HG03039 (cell line): ENCODE data around the gene HTR3E.
"Not testable (repeated sequence)": the region's sequence is repeated elsewhere in the genome, so short reads cannot be mapped to it uniquely, and the experiment has no call there.

Experiments
- ATAC-seq: cut with Tn5 transposase; IDR thresholded peaks from one replicate; pipeline ENCODE4 v1.9.1; 2021; ENCODE audit warnings: mild to moderate bottlenecking, moderate library complexity; ENCODE audit not compliant: unreplicated experiment

The HTR3E gene, protein sequence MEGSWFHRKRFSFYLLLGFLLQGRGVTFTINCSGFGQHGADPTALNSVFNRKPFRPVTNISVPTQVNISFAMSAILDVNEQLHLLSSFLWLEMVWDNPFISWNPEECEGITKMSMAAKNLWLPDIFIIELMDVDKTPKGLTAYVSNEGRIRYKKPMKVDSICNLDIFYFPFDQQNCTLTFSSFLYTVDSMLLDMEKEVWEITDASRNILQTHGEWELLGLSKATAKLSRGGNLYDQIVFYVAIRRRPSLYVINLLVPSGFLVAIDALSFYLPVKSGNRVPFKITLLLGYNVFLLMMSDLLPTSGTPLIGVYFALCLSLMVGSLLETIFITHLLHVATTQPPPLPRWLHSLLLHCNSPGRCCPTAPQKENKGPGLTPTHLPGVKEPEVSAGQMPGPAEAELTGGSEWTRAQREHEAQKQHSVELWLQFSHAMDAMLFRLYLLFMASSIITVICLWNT

DNA sequence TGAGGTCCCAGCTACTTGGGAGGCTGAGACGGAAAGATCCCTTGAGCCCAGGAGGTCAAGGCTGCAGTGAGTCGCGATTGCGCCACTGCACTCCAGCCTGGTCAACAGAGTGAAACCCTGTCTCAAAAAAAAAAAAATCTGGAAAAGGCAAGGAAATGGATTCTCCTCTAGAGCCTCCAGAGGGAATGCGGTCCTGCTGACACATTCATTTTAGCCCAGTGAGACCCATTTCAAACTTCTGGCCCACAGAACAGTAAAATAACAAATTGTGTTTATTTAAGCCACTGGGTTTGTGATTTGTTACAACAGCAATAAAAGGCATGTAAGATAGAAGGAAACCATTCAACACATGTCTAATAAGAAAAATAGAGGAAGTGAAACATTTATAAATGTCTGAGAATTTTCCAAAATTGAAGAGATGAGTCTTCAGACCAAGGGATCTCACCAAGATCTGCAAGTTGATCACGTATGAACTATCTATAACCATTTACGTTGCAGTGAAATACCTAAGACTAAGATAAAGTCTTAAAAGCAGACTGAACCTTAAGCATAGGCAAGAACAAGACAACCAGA, at the start of gene HTR3E:
Gene HTR3E, plus strand, starts transcription at position 254 of the 573 bp plus-strand sequence. CDS start 466 bp downstream, outside the sequence.
- no peak for ATAC-seq

DNA sequence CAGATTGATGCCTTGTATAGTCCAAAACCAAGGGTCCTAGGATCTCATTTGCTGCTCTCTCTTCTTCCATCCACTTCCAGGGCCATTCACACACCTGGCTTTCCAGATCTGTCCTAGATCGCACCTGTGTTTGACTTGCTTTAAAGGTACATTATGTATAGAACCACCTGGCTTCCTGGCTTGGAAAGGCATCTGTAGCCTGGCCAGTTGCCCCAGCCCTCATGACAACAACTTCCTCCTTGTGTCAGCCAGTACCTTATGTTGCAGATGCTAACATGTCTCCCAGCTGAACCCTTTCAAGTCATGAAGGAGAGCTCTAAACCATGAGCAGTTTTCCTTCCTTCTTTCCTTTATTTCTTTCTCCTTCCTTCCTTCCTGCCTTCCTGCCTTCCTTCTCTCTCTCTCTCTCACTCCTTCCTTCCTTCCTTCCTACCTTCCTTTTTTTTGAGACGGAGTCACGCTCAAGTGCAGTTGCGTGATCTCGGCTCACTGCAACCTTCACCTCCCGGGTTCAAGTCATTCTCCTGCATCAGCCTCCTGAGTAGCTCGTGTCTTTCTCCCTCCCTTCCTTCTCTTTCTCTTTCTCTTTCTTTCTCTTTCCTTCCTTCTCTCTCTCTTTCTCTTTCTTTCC, 46.5 kb upstream of the HTR3E start:
- ATAC-seq, result no peak

DNA sequence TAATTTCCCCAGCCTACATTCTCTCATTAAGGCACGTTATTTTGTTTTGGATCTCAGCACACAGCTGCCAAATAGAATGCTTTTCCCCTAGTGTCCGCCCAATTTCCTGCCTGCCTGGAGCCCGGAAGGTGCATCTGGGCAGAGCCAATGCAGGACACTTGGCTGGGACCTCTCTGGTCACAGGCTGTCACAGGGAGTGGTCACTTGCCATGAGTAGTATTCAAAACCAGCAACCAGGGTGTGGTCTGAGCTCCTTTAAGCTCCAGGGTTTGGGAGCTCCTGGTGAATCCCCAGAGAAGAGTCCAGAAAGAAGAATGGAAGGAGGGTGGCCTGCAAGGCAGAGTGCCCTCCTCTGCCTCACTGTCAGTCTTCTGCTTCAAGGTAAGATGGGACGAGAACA, 44.1 kb upstream of the HTR3E start, which contains the start of gene HTR3C:
Gene HTR3C, plus strand, starts transcription at position 281 of the 400 bp plus-strand sequence. Its CDS starts 34 bp downstream, at position 315.
- ATAC-seq, result no peak

DNA sequence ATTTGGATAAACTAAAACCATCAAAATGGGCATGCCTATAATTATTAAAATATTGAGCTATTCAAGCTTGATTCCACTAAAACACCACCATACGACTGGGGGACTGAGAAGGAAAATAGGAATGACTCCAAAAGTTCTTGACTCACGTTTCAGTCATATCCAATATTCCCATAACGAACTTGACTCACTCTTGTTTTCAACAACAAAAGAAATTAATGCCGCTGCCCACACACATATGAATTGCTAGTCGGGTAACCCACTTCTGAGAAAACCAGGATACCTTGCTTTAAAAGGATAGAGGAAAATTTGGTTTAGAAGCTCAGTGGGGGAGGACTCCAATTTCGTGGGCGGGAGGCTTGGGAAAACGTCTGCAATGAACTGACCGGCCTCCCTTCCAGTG, 38.8 kb upstream of the HTR3E start:
- ATAC-seq, result no peak

DNA sequence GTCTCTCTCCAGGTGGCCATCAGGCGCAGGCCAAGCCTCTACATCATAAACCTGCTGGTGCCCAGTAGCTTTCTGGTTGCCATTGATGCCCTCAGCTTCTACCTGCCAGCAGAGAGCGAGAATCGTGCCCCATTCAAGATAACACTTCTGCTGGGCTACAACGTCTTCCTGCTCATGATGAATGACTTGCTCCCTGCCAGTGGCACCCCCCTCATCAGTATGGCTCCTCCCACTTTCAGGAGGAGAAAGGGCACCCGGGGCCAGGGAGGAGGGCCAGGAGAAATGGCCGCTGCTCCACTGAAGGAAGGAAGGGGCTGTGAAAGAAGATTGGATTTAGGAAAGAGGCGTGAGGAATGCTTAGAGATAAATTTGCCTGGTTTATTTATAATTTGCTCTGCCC, 37.4 kb upstream of the HTR3E start:
- ATAC-seq, result no peak

DNA sequence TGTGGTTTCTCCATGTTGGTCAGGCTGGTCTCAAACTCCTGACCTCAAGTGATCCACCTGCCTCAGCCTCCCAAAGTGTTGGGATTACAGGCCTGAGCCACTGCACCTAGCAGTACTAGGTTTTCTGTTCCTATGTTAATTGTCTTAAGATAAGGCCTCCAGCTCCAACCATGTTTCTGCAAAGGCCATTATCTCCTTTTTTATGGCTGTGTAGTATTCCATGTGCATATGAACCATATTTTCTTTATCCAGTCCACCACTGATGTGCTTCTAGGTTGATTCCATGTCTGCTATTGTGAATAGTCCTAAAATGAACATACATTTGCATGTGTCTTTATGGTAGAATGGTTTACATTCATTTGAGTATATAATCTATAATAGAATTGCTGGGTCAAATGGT, 34.2 kb upstream of the HTR3E start:
- ATAC-seq, result no peak

DNA sequence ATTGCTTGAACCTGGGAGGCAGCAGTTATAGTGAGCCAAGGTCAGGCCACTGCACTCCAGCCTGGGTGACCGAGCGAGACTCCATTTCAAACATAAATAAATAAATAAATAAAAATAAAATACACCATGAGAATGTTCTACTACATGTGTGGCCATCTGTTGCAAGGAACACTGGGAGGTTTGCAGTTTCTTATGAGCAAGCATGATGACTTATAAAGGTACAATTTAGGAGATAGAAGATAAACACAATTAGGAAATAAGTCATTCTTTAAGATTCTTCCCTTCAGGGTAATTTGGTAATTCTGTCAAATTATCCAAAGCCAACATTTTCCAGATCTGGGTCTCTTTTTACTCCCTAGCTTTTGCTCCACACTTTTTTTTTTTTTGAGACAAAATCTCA, 30.7 kb upstream of the HTR3E start:
- ATAC-seq, result no peak

DNA sequence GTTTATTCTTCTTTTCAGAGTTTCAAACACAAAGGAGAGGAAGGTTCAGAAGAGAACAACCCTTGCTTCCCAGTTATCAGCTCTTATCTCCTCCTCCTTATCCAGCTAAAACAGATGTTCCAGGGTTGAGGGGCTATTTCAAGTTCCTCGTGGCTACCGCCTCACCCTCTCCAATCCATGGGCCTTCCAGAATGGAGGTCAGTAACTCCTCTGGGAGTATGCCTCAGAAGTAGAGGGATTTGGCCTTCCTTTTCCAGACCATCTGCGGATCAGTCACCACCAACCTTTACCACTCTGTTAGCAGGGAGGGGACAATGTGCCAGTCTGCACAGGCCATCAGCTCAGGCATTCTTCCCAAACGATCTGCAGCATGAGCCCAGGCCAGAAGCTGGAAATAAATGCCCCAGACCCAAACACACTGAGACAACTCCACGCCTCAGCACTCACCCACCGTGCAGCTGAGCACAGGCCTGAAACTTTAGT, 29.2 kb upstream of the HTR3E start:
- no peak for ATAC-seq

DNA sequence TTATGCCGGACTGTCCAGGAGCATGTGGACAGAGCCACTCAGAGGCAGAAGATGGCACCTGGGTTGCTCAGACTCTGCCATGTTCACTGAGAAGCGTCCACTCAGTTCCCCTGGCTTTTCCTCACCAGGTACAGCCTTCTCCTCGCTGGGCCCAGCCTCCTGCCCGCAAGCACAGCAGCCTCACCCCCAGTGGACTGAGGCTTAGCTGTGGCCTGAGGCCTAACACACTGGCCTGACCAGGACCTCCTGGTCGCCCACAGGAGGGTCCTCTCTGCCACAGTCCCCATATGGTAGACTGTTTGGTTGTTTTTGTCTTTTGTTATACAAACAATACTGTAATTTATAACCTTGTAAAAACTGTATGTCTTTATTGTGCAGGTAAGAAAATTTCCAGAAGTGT, 28.5 kb upstream of the HTR3E start:
- ATAC-seq, result no peak

DNA sequence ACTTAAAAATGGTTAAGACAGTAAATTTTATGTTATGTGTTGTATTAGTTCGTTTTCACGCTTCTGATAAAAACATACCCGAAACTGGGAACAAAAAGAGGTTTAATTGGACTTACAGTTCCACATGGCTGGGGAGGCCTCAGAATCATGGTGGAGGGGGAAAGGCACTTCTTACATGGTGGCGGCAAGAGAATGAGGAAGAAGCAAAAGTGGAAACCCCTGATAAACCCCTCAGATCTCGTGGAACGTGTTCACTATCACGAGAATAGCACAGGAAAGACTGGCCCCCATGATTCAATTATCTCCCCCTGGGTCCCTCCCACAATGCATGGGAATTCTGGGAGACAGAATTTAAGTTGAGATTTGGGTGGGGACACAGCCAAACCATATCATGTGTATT, 25.7 kb upstream of the HTR3E start:
- ATAC-seq, result not testable (repeated sequence)

DNA sequence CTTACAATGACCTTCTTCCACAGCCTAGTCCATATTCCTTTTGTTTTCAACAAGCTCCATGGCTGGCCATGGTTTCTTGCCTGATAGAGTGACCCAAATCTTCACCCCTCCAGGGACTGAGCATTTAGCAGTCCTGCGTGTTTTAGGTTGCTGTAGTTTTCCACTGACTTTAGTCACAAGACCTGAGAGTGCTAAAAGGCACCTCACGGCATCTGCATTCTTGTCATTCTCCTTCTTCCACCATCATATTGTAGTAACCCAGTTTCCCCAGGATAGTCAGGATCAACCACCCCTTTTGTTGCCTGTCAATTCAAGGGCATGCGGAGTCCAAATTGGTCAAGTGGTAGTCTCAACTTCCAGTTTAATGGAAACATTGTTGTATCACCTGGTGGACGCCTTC, 23.2 kb upstream of the HTR3E start:
- no peak for ATAC-seq

DNA sequence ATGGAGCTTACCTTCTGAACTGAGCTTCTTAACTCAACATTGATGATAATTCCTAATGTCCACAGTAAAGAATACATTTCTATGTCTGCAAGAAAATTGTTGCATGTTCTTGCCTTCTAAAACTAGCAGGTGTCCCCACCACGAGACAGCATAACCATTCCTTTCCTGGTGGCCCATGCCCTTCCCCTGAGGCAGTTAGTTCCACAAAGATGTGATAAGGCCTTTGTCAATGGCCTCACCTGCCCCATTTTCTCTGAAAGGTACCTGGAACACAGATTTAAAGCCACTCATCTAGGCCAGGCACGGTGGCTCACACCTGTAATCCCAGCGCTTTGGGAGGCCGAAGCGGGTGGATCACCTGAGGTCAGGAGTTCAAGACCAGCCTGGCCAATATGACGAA, 21.0 kb upstream of the HTR3E start:
- no peak for ATAC-seq

DNA sequence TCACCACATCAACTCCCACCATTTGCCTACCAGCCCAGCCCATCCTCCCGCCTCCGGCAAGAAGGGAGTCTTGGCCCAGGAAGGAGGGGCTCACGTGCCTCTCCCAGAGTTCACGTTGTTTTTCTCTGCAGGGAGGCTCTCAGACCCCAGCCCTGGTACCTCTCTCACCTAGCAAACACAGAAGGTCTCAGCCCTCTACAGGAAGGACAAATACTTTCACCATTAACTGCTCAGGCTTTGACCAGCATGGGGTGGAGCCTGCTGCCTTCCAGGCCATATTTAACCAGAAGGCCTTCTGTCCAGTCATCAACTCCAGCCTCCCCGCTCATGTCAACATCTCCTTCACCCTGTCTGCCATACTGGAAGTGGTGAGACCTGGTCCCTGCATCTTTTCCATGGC, 19.0 kb upstream of the HTR3E start:
- no peak for ATAC-seq

DNA sequence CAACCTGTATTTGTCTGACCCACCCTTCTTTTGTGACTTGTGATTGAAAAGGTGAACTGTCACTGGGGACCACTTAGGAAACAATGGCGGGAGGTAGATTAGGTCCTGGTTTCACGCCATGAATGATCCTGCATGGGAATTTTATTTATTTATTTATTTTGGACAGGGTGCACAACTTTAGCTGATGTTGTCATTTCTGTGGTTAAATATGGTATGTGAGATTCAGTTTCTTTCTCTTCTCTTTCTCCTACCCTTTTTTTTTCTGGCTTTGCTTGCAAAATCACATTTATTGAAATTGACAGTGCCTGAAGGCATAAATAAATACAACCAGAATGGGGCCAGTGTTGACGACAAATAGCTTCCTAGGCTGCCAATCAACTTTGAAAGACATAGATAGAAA, 18.0 kb upstream of the HTR3E start:
- no peak for ATAC-seq

DNA sequence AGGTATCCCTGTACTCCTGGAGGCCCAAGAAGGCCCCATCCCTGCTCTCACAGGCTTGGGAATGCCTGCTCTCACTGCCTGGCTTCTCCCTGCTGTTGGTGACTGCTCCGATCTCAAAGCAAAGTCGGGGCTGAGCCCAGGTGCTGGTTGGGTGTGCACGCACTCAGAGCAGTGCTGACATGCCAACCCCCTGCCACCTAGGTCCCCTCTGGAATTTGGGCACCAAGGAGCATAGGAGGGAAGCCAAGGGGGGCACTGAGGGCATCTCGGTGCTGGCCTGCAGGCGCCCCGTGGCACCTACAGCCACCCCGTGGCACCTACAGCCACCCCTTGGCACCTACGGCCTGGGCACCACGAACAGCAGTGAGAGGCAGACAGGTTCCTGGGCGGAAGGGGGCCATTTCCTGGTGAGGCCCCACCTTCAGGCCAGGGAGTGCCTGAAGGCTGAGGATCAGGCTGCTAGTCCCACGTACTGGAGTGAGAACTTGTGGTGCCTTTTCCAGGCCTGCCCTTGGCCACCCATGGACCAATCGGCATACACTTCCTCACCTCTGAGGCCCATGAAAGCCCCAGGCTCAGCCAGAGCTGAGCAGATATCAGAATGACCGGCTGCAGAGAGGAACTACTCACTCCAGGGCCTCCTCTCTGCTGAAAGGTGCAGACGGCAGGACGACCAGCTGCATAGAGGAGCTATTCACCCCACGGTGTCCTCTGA, 15.6 kb upstream of the HTR3E start:
- ATAC-seq, result no peak

DNA sequence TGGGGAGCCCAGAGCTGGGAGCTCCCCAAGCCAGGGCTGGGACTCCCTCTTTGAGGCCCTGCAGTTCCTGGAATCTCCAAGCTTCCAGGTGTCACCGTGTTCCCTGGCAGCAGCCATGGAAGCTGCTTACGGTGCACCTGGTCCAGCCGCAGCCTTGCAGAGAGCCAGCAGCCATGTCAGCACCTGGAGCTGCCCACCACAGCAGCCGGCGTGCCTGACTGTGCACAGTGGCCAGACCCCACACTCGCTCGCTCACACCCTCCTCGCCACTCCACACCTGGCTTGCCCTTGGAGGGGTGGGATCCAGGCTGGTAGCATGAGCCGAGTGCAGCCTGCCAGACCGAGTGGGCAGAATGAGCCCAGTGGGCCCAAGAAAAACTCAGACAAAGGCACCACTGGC, 14.8 kb upstream of the HTR3E start:
- no peak for ATAC-seq

DNA sequence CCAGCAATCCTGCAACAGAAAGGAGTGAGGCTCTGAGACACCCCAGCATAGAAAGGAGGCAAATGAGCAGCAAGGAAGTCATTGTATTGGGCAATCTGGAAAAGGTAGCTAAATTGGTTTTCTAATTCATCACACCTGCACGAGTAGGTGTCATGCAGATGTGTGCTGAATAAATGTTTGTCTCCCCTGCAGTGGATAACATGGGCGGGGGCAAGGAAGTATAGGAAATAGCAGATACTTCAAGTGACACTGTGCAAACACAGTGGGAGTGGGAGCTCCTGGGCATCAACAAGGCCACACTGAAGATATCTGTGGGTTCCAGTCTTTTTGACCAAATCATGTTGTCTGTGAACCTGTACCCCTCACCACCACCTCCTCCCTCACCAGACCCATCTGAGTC, 14.4 kb upstream of the HTR3E start:
- ATAC-seq, result no peak

DNA sequence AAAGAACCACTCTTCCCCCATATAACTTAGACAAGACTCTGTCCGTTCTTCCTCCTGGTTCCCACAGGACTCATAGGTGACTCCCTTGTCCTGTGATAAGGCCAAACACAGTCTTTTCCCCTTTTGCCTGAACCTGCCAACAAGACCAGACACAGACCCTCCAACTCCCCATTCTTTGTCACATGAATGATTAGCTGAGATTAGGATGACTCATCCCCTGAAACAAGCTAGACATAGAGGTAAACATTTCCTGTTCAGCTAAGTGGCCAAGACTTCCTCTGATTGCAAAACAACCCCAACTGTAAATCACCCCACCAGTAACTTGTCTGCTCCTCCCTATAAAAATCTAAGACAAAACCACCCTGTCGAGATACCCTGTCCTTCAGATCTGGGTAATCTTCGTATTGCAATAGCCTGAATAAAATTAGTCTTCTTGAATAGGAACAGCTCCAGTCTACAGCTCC, 11.4 kb upstream of the HTR3E start:
- no peak for ATAC-seq

DNA sequence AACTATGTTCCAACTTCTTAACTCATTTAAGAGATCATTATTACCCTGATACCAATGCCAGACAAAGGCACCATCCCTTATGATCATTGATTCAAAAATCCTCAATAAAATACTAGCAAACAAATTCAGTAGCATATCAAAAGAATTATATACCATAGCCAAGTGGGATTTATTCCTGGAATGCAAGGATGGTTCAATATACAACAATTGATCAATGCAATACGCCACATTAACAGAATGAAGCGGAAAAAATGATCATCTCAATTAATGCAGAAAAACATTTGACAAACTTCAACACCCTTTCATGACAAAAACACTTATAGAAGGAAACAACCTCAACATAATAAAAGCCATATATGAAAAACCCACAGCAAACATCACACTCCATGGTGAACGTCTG, 4.7 kb upstream of the HTR3E start:
- ATAC-seq, result no peak

DNA sequence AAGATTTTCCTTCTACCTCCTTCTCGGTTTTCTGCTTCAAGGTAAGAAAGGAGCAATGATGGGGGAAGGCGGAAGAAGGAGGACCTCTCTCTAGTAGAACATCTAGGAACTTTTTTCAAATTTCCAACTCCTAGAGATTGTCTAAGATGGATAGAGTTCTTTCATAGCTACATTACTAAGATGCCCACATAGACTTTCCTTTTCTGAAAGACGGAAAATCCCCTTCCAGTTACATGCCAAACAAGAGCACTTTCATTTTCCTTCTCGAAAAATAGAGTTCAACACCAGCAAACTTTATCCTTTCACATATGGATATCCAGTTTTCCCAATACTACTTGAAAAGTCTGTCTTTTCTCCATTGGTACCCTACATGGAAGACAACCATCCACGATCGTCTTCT, 692 bp downstream of the HTR3E start:
- no peak for ATAC-seq
